Mesenteric fat pad (tissue), 1 donor: Measurements from ENCODE around the gene CAMKMT. TPM values are rescaled to one million over a fixed set of nuclear protein-coding genes. Genes with fewer than 3 reads are reported as not detected.
"Not testable (repeated sequence)": the region's sequence is repeated elsewhere in the genome, so short reads cannot be mapped to it uniquely, and the experiment has no call there.

ENCODE experiments used
- DNase-seq: peaks from one replicate; pipeline ENCODE4 v3.0.0-alpha.2; 2020; ENCODE audit warnings: low spot score
- total RNA-seq: library from RNA; stranded (reverse); fragmentation: NEBNext Ultra II Directional; extraction: Animal tissue kit (Norgen Biotek cat#: 25700); gene quantifications from one replicate; pipeline ENCODE4 v1.2.1, GENCODE V29; 2021
- donor health status: DM: yes; HTN: yes; CAD: no.

CAMKMT gene
- total RNA-seq, 1 donor from 2014 or later = 10.2 TPM

DNA sequence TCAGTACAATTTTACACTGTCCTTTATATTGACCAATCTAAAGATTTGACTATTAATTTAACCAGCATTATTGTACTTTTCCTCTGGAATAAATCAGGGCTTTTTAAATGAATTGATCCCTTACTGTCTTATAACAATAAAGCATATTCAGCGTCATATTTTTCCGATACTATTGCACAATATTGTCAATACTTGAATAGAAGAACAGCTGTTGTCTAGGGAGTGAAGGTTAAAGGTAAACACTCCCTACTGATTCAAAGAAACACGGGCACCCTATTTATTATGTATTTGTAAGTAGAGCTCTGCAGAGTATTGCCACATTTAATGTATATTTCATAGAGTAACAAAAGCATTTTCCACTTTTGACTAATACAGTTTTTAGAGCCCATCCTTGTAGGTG, 134.4 kb downstream of the CAMKMT start:
- no peak for DNase-seq

DNA sequence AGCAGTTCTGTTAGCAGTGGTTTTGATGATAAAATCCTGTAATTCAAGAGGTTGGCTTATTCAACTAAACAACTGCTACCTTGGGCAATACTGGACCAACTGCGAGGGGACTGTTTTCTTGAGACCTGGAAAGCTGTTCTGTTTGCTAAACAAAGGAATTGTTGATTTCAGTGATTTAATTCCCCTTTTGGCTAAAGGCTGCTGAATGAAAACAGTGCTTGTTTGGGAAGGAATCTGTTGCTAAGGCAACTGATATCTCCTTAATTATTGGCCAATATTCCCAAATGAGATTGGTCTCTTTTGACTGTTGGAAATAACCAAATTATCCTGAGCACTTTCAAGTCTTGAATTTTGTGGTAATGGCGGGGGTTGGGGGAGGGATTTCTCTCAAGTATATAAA, 136.8 kb downstream of the CAMKMT start:
- DNase-seq = no peak

DNA sequence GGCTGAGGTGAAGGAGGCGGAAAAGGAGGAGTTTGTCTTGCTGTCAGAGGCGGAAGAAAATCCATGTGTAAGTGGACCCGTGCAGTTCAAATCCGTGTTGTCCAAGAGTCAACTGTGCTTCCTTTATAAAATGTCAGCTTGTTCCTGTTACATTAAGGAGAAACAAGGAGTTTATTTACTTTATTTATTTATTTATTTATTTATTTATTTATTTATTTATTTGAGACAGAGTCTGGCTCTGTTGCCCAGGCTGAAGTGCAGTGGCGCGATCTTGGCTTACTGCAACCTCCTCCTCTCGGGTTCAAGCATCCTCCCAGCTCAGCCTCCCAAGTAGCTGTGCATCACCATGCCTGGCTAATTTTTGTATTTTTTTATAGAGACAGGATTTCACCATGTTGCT, 143.9 kb downstream of the CAMKMT start:
- DNase-seq = not testable (repeated sequence)

DNA sequence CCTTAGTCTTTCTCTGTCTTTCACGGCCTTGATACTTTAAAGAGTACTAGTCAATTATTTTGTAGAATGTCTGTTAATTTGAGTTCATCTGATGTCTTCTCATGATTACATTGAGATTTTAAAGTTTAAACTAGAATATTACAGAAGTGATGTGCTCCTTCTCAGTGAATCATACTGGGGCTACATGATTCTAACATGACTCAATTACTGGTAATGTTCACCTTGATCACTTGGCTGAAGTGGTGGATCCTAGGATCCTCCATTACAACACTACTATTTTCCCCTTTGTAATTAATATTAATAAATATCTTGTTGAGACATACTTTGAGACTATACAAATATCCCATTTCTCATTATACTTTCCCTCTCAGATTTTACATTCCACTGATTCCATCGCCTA, 148.5 kb downstream of the CAMKMT start:
- DNase-seq = no peak

DNA sequence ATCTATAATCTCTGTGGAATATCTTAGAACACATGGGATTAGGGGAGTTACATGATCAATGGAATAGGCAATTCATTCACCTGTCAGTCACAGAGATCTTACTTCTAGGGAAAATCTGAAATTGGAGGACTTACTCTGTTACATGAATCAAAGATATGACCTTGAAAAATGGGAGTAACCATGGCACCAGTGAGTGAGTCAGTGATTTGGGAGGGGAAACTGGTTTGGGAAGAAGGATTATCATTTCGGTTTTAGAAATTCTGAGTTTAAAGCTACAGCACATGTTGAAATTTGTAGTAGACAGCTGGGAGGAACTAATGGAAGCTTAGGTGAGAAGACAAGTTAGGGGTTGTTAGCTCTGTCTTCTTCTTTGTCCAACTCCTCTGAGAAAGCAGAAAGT, 153.7 kb downstream of the CAMKMT start:
- DNase-seq = no peak

DNA sequence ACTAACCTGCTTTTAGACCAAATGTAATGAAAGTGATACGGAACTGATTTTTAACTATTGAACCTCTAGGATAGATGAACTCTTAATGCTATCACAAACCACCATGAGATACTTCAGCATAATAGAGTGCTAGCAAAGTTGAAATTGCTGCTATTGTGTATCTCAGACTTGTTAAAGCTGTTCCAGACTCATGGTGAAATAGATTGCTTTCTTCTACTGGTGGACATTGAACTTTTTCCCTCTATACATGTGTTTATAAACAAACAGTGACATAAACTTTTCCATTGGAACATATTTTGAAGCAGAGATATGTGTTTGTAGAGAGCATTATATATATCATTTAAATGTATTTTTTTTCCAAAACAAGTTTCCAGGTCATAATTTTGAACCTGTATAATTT, 157.3 kb downstream of the CAMKMT start:
- no peak for DNase-seq

DNA sequence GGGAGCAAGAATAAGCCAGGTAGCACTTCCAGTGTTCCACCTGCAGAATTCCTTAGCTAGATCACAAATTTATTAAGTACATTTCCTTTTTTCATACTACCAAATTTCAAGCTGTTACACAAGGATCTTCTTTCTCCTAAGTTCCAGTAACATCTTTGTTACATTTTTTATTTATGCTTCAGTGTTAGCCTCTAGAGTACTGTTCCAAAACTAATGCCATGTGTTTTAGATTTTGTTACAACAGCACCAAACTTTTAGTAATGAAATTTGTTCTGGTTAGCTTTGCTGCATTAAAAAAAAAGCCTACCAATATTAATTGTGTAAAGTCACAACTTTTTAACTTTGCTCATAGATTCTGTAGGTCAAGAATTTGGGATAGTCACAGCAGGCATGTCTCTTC, 161.1 kb downstream of the CAMKMT start:
- no peak for DNase-seq

DNA sequence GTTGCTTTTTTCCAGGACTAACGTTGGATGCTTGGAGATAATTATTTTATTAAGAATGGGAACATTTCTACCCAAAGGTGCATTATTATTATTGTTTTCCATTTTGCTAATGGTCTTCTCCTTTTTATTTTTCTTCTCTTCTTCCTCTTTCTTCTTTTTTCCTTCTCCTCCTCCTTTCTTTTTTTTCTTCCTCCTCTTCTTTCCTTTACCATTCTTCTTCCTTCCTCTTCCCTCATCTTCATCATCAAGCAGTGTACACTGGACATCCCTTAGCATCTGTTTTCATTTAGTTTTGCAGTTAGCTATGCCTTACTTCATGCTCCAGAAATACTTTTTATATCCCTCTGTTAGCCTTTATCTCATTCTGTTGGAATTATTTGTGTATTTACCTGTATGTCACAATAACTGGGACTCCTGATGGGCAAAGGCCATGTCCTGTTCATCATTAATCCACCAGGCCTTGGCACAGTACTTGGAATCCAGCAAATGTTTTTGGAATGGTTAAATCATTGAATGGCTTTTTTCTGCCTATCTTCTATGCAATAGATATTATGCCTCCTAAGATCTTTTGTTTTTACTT, 162.7 kb downstream of the CAMKMT start:
- DNase-seq = no peak

DNA sequence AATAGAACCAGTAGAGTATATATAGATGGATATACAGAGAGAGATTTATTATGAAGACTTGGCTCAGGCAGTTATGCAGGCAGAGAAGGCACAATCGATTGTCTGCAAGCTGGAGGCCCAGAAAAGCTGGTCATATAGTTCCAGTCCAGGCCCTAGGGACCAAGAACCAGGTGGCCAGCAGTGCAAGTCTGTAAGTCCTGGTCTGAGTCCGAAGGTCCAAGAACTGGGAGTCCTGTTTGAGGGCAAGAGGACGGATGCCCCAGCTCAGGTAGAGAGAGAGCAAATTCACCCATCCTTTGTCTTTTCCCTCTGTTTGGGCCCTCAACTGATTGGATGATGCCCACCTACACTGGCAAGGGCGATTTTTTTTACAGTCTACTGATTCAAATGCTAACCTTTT, 164.6 kb downstream of the CAMKMT start:
- no peak for DNase-seq

DNA sequence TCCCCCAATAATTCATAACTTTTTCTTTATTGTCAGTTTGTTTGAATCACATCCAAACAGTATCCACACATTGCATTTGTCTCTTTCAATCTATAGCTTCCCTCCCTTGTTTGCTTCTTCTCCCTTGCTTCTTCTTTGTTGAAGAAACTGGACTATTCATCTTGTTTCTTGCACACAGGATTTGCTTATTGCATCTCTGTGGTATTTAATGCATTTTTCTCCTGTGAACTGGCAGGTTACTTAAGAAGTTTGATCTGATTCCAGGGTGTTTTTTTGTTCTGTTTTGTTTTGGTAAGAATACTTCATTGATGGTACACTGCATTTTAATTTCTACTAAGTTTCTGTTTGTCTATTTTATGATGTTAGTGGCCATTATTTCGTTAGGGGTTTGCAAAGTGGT, 166.8 kb downstream of the CAMKMT start:
- no peak for DNase-seq

DNA sequence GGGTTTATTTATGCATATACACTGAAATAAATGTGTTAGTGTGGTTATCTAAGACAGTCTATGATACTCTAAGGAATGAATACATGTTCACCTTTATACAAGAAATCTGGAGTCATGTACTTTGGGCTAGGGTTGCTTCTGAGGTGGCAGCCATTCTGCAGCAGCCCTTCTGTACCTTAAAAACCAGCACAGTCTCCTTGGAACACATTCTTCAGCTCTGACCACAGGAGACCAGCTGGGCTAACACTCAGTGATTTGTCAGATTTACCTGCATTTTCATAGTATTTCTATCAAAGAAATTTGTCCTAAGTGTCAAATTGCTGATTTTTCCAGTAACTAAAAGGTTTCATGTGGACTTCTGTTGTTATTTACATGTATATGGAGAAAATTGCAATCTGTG, 167.7 kb downstream of the CAMKMT start:
- DNase-seq = no peak

DNA sequence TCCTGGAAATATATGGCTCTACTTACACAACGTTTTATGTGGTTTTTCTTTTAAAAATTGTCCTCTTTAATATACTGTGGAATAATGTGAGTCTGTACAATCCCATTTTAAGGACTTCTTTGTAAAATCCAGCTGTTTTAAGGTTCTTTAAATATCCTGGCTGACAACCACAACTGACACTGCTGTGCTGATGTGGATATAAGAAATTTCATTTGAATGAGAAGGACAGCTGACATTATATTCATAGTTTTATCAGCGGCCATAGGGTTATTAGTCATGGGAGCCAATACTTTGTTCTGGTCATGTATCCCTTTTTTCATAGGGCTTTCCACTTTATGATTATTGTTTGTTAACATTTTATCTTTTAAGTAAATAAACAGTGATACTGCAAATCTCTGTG, 169.5 kb downstream of the CAMKMT start:
- no peak for DNase-seq

DNA sequence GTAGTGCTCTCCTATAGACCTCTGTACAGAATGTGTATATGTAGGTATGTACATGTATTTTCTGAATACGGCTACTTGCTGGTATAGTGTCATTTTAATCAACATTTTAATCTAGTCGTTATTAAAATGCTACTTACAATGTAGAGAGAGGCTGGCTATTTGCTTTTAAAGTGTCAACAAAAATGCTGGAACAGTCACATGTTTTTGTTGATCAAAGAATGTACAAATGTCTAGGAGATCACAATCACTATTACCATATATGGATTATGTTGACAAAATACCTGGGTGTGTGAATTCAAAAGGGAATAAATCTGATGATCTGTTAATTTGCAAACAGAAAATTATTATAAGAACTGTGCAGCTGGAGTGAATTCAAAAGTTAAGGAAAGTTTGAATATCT, 170.3 kb downstream of the CAMKMT start:
- DNase-seq = no peak

DNA sequence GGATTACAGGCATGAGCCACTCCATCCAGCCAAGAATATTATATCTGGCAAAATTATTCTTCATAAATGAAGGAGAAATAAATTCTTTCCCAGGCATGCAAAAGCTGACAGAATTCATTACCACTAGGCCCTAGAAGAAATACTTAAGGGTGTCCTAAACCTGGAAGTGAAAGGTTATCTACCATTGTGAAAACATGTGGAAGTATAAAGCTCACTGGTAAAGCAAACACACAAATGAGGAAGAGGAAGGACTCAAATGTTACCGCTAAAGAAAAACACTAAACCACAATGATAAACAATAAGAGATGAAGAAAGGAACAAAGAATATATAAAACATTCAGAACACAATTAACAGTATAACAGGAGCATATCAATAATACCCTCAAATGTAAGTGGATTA, 171.8 kb downstream of the CAMKMT start:
- no peak for DNase-seq

DNA sequence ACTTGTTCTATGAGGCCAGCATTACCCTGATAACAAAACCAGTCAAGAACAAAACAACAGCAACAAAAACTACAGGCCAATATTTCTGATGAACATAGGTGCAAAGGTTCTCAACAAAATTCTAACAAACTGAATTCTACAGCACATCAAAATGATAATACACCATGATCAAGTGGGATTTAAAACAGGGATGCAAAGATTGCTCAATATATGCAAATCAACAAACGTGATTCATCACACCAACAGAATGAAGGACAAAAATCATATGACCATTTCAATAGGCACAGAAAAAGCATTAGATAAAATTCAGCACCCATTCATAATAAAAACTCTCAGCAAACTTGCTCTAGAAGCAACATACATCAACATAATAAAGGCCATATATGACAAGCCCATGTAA, 173.6 kb downstream of the CAMKMT start:
- no peak for DNase-seq

DNA sequence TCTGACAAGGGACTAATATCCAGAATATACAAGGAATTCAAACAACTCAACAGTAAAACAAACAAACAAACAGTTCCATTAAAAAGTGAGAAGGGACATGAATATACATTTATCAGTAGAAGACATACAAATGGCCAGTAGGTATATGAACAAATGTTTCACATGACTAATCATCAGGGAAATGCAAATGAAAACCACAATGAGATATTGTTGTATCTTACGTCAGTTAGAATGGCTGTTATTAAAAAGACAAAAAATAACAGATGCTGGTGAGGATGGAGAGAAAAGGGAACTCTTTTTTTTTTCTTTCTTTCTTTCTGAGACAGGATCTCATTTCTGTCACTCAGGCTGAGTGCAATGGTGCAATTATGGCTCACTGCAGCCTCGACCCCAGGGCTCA, 175.5 kb downstream of the CAMKMT start:
- DNase-seq = no peak

DNA sequence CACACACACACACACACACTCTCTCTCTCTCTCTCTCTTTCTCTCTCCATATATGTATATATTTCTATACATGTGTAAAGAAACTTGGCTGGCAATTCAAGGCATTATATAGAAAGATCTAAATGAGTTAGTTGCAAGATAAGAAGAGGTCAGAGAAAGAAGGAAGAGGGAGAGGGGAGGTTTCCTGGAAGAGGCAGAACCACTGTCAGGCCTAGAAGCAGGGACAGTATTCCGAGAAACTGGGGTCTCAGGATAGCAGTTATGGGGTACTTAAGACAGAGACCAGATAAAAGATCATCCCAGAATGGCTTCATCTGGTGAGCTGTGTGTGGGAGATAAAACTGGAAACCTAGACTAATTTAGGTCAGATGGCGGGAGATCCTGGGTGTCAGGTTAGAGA, 180.8 kb downstream of the CAMKMT start:
- no peak for DNase-seq

DNA sequence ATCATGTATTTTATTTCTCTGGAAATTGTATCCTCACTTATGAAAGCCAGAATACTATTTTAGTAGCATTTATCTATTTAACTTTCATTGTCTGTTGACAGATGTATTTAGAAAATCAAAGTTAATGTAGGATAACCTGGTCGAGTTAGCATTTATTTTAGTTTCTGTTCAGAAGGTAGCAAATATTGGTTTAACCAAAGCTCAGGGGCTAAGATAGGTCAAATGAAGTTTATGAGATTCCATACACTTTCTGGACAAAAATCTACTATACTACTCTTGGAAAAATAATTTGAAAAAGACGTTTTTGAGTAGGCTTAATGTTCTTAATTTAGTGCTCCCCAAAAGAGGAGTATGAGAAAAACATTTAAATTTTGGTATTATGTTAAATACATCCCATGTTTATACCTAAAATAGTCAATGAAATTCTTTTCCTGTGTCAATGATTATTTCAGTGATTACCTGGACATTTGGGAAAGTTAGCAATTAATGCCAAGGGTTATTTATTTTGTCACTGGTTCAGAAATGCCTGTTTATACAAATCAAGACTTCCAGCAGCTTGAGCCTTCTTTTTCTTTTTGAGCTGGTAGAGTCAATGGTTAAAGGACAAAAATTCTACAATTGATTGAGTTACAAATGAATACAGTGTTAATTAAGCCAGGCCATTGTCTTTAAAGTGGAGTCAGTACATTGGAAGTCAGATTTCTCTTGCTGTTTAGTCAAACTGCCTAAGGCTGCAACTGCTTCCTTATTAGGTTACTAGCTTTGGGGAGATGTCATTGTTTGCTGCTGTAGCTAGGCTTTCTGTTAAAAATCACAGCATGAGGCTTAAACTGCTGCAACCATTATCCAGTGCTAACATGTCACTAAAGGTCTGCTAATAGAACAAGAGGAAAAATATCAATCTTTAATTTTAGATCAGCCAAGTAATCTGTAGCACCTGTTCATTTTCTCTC, 182.3 kb downstream of the CAMKMT start:
- DNase-seq = no peak

DNA sequence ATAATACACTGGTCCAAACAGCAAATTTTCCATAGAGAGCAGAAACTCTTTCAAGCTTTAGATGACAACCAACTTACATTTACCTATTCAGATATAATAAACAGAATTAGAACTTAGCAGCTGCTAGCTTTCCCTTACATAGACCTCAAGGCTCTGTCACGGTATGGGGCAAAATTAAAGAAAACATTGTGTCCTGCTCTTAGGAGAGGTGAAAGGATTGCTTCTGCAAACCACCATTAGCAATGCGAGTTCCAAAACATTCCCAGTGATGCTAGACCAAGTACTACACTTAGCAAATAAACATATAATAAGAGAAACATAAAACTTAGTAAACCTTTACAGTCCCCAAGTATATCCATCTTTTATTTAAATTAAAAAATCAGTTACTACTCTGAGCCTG, 183.3 kb downstream of the CAMKMT start:
- no peak for DNase-seq

DNA sequence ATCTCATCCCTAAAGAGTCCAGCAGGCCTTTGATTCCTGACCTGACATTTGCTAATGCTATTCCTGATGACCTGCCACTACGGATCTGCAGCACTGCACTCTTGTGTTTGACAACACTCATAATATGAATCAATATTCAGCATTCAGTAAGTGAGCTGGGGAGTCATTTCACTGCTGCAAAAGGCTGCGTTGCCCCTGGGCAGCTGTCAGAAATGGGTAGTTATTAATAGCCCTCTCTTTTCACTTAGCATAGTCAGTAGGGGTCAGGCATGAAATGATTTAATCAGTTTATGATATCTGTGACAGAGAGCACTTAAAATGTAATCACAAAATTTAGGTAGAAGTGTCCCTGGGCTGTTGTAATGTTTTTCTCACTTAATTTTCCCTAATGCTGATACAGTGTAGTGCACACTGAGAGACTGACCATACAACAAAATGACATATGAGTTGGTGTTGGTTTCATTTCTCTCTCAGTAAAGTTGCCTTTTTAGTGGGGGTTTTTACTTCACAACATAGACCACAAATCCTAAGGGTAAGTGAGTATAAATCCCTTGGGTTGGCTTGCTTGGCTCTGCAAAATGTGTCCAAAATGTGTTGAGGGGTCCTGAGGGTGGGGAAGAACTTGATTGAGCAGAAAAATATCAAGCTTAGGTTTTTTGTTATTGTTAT, 184.8 kb downstream of the CAMKMT start:
- no peak for DNase-seq

DNA sequence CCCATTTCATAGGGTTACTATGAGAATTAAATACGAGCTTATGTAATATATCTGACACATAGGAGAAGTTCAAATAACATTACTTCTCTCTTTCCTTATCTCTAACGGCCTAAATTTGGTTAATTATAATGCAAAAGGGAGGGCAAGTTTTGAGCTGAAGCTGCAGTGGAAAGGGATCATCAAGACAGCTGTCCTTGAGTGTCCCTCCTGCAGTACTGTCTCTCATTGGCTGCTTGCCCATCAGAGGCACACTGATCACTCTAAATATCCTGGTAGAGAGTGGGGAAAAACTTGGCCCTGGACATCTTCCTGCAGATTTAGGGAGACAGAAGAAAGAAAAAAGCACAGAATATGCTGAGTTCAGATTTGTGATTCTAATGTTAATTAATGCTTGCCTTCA, 186.0 kb downstream of the CAMKMT start:
- no peak for DNase-seq
